GM10248 (cell line): ENCODE results near the gene OR8G1.
"Not testable (repeated sequence)": the region's sequence is repeated elsewhere in the genome, so short reads cannot be mapped to it uniquely, and the experiment has no call there.

Source experiments
- CTCF ChIA-PET: fragments of 300-600 bp; sonication (Branson Sonifier 250); formaldehyde crosslinking; extraction: SDS; loops from one replicate; lab custom pipeline; 2021; ENCODE audit warnings: antibody characterized with exemption; lab: Yijun Ruan, JAX
- POLR2A ChIA-PET: fragments of 350-650 bp; sonication (Branson Sonifier 250); formaldehyde crosslinking; extraction: SDS; loops from one replicate; lab custom pipeline; 2020; ENCODE audit warnings: antibody characterized with exemption; lab: Yijun Ruan, JAX
- DNase-seq: peaks from one replicate; pipeline ENCODE4 v3.0.0; 2012; ENCODE audit errors: extremely low spot score
- TF ChIP-seq, protein P1 (sequence below): IDR thresholded peaks from 2 replicates; pipeline ENCODE4 v1.5.1; 2012; ENCODE audit warnings: mild to moderate bottlenecking, low read depth; ENCODE audit errors: extremely low read depth, missing control alignments, control extremely low read depth

OR8G1 gene

DNA sequence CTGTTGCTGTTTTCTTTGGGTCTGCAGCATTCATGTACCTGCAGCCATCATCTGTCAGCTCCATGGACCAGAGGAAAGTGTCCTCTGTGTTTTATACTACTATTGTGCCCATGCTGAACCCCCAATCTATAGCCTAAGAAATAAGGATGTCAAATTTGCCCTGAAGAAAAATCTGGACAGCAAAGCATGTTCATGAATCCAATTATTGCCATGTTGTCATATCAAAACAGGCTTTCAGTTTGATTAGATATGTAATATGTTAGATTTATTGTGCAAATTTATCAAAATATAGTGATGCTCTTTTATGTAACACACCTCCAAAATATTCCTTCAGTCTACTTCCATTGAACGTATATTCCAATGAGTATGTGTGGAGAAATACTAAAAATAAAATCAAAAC, 15.4 kb upstream of the OR8G1 start:
- ChIA-PET CTCF (no interaction called here), POLR2A (no interaction called here)
- no peak for DNase-seq
- TF ChIP-seq, protein P1, sequence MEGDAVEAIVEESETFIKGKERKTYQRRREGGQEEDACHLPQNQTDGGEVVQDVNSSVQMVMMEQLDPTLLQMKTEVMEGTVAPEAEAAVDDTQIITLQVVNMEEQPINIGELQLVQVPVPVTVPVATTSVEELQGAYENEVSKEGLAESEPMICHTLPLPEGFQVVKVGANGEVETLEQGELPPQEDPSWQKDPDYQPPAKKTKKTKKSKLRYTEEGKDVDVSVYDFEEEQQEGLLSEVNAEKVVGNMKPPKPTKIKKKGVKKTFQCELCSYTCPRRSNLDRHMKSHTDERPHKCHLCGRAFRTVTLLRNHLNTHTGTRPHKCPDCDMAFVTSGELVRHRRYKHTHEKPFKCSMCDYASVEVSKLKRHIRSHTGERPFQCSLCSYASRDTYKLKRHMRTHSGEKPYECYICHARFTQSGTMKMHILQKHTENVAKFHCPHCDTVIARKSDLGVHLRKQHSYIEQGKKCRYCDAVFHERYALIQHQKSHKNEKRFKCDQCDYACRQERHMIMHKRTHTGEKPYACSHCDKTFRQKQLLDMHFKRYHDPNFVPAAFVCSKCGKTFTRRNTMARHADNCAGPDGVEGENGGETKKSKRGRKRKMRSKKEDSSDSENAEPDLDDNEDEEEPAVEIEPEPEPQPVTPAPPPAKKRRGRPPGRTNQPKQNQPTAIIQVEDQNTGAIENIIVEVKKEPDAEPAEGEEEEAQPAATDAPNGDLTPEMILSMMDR, result no peak

DNA sequence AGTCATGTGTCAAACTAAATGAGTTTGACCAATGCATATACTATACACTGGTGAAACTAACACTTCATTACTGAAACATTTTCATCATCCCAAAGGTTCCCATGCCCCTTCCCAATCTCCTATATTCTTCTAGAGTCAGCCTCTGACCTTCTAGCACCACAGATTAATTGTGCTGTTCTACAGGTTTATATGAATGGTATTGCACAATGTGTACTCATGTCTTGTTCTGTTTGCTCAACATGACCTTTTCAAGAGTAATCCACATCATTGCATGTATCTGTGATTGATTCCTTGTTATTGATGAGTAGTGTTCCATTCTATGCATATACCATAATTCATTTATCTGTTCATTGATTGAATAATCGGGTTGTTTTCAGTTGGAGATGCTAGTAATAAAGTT, 7.5 kb upstream of the OR8G1 start:
- CTCF ChIA-PET, result no interaction called here
- POLR2A ChIA-PET, result no interaction called here

DNA sequence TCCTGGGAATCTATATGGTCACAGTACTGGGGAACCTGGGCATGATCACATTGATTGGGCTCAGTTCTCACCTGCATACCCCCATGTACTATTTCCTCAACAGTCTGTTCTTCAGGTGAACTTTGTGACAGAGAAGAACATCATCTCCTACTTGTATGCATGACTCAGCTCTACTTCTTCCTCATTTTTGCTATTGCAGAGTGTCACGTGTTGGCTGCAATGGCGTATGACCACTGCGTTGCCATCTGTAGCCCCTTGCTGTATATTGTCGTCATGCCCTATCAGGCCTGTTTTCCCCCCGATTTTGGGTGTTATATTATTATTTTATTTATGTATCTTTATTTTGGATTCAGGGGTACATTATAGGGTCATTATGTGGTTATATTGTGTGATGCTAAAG, 2.4 kb upstream of the OR8G1 start:
- TF ChIP-seq, protein P1, result no peak
- ChIA-PET POLR2A (no interaction called here), CTCF (no interaction called here)
- no peak for DNase-seq

More for the DNA sequence above, 7.5 kb upstream of the OR8G1 start:
- TF ChIP-seq, protein P1, result no peak
- DNase-seq, result no peak

DNA sequence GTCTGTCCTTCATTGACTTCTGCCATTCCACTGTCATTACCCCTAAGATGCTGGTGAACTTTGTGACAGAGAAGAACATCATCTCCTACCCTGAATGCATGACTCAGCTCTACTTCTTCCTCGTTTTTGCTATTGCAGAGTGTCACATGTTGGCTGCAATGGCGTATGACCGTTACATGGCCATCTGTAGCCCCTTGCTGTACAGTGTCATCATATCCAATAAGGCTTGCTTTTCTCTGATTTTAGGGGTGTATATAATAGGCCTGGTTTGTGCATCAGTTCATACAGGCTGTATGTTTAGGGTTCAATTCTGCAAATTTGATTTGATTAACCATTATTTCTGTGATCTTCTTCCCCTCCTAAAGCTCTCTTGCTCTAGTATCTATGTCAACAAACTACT, 9.0 kb downstream of the OR8G1 start:
- DNase-seq, POLR2A ChIA-PET, CTCF ChIA-PET: not testable (repeated sequence)

DNA sequence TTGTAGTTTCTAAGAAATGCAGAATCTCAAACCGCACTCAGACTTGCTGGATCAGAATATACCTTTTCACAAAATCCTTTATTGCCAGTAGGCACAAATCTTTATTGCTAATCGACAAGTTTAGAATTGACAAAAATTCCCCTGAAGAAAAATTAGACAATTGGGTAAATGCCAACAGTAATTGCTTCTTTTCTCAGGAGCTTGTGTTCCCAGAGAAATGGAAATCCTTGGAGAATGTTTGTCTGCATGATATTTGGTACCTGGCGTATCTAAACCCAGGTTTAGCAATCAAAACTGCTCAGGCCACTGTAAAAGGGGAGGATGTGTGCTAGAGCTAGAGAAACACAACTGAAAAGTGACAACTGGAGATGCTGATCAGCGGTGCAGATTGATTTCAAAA, 15.2 kb downstream of the OR8G1 start, which contains the start of gene OR8G5:
Gene OR8G5, plus strand, starts transcription at position 301 of the 400 bp plus-strand sequence. CDS start 8,556 bp downstream, outside the sequence.
- ChIA-PET CTCF (interaction anchor here (0.8 kb wide), 1 partner anchor 14 kb away, joined by 3 read pairs; no protein-coding TSS in a partner anchor), POLR2A (no interaction called here)
- TF ChIP-seq, protein P1, result no peak
- DNase-seq, result no peak

DNA sequence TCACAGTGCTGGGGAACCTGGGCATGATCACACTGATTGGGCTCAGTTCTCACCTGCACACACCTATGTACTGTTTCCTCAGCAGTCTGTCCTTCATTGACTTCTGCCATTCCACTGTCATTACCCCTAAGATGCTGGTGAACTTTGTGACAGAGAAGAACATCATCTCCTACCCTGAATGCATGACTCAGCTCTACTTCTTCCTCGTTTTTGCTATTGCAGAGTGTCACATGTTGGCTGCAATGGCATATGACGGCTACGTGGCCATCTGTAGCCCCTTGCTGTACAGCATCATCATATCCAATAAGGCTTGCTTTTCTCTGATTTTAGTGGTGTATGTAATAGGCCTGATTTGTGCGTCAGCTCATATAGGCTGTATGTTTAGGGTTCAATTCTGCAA, 24.1 kb downstream of the OR8G1 start:
- POLR2A ChIA-PET, CTCF ChIA-PET, DNase-seq: not testable (repeated sequence)

DNA sequence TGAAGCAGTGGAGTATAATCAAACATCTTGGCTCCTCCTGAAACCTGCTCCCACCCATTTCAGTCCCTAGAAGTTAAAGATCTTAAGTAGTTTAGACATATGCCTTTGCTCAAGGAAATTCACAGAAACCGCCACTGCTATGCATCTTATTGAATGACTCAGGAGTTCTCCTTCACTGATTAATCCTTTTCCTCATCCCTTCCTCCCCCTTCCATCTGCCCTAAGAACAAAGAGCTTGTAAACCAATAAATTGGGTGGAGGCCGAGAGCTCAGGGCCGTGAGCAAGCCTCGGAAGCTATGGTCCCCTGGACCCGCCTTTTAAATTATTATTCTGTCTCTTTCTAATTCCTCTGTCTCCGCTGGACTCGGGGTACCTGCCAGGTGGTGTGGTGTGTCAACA, 30.0 kb downstream of the OR8G1 start:
- DNase-seq, POLR2A ChIA-PET: not testable (repeated sequence)
- CTCF ChIA-PET, result interaction anchor here (1.4 kb wide), 1 partner anchor 19 kb away, joined by 3 read pairs; no protein-coding TSS in a partner anchor

DNA sequence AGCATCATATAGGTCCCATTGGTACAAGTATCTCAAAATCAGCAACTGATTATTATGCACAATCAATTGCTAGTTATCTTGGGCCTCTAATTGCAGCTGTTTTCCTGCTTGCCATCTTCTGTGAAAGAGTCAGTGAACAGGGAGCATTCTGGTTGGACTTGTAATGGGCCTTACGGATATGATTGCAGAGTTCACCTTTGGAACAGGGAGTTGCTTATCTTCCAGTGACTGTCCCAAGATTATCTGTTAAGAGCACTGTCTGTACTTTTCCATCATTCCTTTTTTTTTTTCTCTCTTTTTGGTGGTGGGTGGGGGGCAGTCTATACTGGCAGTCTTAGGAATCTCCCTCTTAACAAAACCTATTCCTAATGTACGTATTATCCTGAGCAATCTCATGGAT, 33.1 kb downstream of the OR8G1 start:
- TF ChIP-seq, protein P1, result no peak
- no peak for DNase-seq
- POLR2A ChIA-PET, result no interaction called here
- CTCF ChIA-PET, result no interaction called here
